GM19351 (cell line): ENCODE results near the gene ISCA2.

Source experiments
- ATAC-seq: cut with Tn5 transposase; IDR thresholded peaks from one replicate; pipeline ENCODE4 v1.9.1; 2021; ENCODE audit warnings: mild to moderate bottlenecking, moderate library complexity; ENCODE audit not compliant: unreplicated experiment

The ISCA2 gene

DNA sequence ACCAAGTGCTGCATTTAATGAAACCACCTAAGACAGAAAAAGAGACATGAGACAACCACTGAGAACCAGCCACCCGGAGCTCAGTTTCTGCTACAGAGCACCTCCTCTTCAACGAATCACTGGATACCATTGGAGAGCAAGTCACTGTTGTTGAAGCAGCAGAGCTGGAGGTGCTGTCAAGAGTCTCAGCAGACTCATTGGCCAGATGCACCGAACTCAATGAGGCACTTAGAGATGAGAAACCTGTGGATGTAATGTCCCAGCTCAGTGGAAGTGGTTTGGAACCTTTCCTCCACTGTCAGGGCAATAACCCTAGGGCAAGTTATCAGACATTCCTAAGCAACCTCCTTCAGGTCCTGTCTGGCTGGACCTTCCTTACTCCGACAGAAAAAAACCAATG is 13.5 kb upstream of the ISCA2 start:
- no peak for ATAC-seq

DNA sequence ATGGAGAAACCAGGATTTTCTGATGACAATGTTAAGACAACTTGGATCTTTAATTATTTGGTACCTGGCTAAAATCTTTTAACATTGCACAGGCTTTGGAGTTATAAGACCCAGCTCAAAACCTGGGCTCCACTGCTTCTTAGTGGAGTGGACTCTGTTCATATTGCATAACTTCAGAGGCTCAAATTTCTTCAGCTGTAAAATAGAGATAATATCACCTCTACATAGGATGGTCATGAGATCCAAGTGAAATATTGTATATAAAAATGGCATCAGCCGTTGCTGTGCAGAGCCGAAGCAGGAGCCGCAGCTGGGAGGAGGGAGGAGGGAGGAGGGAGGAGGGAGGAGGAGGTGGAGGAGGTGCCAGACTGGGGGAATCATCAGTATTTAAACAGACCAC is 11.0 kb upstream of the ISCA2 start:
- ATAC-seq: no peak

DNA sequence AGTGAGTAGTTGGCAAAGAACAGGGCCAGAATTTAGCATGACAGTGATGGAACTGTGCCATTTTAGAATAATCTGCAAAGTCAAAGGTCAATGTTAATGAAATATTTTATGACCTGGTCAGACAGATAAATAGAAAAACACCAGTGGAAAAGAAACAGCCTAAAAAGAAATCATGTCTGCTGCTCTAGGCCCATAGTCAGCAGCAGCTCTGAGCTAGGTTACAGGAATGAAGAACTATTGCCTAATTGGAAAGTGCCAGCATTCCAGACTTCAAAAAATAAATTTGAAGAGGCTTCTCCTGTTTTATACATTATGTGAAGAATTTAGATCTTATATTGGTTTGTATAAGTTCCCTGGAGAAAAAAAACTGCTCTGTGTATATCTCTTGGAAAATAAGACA is 10.2 kb upstream of the ISCA2 start:
- no peak for ATAC-seq

DNA sequence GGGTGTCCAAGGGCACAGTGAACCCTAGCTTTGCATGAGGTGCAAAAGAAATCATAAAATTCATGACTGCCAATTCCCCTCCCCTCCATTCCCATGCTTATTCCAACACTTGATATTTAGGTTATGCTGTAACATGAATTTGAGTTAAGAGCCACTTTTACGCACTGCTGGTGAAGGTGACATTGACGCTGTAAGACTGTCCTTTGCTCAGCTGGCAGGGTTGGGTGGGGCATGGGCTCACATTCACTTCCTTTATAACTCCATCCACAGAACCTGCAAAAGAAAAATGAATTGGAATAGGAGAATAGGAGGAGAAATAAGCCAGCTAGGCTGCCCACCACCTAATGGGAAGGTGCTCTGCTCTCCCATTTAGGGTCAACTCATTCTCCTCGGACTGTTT is 7.4 kb upstream of the ISCA2 start:
- no peak for ATAC-seq

DNA sequence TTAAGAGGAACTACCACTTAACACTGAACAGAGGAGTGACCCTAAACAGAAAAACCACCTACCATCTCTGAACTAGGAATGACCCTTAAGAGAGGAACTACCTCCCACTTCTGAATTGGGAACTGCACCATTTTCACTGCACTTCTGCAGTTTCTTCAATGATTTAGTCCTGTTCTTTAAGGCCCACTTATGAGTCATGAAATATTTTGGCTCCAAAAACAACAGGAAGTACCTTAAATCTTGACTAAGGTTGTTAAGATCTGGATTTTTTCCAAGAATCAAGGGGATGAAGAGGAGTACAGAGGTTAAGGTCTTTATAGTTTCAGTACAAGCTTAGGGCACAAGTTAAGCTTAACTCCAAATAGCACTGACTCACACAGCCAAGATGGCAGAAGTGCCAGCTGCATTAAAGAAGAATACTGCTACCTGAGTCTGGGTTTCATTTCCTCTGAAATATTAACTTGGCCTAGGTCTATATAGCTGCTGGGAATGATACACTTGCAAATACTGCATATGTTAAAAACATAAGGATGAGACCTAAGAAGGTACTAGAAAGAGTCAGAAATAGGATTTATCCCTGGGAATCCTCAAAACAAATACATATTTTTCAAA is 4.7 kb upstream of the ISCA2 start:
- no peak for ATAC-seq

DNA sequence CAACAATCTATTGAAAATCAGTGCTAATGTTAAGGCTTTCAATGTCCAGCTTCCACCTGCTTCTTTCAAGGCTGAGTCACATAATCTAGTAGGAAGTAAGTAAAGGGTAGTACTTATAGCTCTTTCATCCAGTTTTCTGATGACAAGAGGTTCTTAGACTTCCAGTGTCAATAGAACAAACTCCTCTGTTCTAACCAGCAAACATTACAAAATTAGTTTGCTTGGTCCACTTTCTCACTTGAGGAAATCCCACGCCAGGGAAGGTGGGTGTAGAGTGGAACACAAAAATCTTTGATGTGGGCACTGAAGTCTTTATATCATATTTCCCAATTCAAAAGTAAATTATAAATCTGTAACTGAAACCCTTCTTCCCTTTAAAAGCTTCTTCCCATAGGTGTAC is 3.1 kb upstream of the ISCA2 start:
- no peak for ATAC-seq

DNA sequence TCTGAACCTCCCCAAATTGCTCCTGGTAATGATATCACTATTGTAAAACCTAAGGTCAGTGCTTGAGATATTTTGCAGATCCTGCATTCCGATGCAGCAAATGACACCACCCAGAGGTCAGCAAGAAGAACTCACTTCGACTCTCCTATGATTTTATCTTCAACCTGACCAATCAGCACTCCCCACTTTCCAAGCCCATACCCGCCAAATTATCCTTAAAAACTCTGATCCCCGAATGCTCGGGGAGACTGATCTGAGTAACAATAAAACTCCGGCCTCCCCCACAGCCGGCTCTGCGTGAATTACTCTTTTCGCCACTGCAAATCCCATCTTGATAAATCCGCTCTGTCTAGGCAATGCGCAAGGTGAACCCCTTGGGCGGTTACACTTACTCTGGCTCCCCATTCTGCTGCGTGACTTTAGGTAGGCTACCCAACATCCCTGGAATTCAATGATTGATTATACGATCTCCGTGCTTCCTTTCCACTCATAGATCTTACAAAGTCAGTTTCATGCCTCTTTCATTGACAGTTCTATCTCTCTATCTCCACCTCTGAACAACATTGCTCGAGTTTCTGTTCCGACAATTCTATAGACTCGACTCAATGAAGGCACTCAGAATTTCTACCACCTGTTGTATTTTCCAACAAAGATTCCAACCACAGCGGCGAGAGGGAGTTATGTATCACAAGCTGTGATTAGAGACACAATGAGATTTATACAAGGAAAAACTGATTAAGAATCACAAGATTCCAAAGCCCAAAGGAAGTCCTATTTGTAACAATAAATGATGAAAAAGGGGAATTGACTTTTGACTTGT is 1.4 kb upstream of the ISCA2 start:
- no peak for ATAC-seq

DNA sequence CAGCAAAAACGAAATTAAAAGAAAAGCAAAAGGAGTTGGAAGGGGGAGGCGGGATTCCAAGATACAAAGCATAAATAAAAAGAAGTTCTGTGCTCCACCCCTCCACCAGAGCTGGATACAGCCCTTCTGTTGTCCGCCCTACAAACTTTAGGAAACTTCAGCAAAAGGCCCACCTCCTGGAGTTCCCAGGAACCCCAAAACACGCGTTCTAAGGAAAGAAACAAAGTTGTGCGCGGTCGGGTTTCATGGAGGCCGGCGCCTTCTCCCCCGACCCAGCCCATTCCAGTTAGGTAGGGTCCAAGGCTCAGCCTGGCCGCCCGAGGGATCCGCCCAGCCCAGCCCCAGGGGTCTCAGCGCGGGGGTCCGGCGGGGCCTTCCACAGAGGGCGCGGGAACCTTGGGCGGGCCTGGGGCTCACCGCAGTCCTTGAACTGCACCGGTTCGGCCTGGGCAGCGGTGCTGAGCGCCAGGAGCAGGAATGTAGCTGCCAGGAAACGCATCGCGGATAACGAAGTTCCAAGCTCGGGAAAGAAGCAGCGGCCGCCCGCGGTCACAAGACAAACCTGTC is 706 bp upstream of the ISCA2 start, which contains the start of gene NPC2:
NPC2 (minus strand) TSS at position 530 of the 567 bp plus-strand sequence; CDS start at position 499, 31 bp downstream.
- ATAC-seq: peak; percentile 3

DNA sequence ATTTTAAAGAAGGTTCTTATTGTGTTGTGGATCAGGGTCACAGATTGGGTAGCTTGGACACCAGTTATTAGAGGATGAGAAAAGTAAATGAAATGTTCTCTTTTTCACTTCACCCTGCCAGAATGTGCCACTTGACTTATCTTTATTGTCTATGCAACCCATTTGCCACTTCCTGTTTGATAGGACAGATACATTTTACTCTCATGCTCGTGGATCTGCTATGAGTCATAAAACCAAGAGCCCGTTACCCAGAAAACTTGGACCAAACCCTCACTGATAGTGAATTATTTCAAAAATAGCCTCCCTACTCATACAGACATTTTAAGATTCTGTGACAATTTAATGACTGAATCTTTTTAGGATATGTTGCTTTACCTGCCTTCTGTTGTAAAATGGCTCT is 1.8 kb downstream of the ISCA2 start:
- no peak for ATAC-seq

DNA sequence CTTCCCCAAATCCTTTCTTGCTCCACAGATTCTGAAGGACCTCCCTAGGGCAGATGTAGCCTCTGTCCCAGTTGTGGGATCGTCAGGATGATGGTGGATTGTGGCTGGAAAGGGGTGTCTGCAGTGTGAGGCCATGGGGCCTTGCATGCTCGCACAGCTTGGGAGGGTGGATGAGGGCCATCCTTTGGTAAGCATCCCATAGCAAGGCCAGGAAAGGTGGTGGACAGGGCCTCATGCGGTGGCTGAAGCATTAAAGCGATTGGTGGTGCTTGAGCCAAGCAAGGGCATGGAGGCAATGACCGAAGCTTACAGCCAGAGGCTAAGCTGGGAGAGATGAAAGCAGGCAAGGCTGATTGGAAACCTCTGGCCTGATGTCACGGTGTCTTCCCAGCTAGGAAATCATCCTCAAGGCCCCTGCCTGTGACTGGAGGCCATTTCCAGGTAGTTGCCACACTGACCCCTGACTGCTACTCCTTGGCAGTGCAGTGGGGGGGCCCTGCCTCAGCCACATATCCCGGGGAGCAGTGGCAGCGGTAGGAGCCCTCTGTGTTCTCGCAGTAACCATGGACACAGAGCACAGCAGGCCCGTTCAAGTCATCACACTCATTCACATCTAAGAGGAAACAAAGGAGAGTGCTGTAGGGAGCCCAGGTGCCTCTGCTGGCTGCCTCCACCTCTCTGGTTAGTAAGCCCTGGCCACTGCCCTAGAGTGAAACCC is 7.0 kb downstream of the ISCA2 start:
- no peak for ATAC-seq

DNA sequence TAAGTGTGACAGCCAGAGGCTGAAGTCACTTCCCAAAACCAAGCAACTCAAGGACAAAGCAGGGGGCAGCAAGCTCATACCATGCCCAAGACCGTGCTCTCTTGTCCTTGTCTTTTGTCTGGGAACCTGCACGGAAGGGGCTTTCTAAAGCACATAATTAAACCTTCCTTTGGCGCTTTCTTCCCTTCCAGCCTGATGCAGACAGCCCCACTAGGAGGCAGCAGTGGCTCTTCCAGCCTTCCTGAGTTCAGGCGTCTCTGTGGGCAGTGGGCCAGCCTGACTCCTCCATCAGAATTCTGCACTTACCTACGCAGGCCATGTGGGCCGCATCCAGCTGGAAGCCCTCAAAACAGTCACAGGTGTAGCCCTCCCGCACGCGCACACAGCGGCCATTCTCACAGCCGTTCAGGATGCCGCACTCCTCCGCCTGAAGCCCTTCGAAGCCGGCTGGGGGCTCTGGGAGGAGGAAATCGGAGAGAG is 7.6 kb downstream of the ISCA2 start:
- no peak for ATAC-seq

DNA sequence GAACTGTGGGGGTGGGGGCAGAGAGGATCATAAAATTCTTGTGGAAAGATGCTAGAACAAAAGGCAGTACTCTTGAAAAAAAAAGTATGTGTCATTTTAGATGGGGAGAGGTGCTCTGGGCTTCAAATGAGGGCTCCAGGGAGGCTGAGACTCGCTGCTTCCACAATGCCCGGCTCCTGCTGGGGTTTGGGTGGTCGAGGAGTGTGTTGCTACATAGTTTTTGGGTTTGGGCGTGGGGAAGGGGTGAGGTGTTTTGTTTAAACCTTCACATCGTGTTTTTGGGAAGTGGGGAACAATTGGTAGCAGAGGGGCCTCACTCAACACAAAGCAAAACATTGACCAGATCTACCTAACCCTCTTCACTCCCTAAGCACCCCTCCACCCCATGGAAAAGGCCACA is 8.1 kb downstream of the ISCA2 start:
- ATAC-seq: no peak

DNA sequence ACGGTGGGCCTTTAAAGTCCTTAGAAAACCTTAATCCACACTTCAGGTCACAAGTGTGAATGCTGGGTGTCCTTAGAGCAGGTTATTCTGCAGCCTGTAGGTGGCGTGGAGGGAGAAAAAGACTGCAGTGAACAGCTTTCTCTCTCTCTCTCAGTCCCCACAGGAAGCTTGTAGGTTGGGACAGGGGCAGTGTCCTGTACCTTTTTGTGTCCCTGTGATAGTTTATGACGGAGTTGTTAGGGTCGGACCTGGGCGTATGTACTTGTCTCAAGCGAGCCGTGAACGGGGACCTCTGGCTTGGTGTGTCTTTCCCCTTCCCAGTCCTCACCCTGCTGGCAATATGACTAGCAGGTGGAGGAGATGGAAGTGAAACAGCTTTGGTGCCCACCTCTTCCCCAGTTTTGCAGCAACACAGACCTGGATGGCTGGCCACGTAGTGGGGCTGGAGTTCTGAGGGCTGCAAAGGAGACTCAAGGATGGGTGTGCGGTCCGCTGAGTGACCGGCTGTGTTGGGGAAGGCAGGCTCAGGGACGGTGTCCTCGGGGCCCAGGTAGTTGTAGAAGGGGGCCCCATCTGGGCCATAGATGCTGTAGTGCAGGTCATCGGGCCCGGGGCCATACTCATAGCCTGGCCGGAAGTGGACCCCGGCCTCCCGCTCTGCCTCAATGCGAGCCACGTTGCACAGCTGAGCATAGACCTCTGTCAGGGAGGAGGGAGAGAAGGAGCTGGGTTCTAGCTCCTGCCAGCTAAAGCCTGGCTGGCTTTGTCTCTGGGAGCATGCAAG is 8.9 kb downstream of the ISCA2 start:
- no peak for ATAC-seq

DNA sequence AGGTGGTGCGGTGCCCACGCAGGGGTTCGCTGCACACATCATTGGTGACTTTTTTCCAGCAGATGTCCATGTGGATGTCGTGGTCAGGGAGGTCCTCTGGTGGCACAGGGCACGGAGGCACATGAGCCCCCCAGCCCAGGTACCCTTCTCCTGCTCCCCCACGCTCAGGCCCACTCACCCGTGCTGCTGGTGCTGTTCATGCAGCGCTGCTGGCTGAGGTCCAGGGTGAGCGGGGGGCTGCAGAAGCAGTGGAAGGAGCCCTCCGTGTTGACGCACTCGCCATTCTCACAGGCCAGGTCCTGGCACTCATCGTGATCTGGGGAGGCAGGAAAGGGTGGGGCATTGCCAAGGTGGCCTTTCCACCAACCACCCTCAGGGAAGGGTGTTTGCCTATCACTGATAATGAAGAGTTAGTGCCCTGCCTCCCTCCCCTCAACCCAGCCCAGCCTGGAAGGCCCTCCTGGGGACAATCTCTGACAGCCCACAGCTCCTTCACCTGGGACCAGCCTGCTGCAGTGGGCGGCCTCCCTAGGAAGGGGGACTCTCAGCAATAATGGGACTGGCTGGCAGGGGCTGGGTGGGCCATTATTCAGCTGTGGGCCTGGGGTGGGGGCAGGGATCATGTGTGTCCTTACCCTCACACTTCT is 9.8 kb downstream of the ISCA2 start:
- no peak for ATAC-seq

DNA sequence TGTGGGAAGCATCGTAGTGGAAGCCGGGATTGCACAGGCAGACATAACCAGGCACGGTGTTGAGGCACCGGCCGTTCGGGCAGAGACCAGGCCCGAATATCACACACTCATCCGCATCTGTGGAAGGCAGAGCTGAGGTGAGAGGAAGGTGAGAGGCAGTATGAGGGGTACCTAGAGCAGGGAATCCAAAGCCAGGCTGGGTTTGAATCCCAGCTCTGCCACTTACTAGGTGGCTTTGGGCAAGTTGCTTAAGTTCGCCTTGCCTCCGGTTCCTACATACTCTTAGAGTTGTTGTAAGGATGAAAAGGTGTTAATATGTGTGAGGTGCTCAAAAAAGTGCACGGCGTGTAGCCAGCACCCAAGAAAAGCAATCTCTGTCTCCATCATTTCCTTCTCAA is 10.4 kb downstream of the ISCA2 start:
- ATAC-seq: no peak

DNA sequence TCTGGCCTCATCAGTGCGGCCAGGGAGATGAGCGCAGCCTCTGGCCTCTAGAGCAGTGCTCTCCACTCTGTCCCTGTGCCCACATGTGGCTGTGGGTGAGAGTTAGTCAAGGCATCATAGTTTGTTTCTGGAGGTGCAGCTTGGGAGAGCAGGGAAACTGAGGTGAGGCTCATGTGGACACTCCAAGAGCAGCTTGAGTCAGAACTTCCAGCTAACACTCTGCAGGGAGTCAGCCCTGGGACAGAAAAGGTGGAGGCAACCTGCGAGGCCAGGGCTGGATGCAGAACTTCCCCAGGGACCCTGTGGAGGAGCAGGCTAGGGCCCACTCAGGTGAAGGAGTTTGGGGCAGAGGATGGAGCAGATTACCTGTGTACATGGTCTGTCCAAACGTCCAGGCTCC is 10.8 kb downstream of the ISCA2 start:
- no peak for ATAC-seq

DNA sequence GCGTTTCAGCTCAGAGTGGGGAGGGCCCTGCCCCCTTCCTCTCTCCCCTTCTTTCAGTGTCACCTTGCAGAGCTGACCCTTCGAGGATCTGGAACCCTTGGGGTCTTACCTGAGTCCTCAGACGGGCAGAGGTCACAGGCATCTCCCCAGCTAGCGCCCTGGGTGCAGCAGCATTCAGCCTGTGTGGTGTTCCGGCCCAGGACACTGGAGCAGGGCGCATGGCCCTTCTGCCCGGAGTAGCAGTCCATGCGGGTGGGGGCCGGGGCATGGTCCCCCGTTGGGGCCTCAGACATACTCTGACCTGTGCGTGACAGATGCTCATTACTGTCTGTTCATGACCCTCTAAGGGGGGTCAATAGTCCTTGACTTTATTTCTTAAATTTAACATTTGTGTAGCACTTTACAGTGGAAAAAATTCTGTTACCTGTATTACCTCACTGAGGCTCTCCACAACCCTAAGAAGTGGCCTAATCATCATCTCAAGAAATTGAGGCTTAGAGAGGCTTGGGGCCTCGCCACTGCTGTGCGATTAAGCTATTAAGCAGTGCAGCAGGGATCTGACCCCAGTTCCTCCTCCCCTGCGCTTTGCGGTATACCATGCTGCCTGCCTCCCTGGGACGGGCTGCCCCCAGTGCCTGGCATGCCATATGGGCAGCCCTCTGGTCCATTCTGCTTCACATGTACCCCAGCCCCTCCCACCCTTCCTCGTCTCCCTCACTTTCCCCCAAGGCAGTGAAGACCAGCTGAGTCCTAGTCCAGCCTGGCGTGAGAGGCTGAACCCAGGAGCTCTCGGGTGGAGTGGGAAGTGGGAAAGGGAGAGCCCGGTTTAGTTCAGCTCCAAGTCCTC is 11.5 kb downstream of the ISCA2 start:
- ATAC-seq: no peak

DNA sequence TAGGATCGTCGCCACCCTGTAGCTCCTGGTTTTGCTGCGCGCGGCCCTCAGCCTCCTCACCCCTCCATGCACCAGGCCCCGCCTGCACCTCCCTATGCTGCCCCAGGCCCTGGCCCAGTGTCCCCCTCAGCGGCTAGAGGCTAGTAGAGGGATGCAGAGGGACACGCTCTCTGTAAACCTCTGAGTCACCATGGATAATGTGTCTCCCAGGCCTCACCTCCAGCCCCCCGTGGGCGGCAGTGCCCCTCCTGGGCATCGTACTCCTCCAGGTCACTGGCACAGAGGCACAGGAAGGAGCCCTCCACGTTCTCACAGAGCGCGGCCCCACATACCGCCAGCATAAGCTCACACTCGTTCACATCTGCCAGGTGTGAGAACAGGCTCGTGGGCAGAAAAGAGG is 12.3 kb downstream of the ISCA2 start:
- ATAC-seq: no peak

DNA sequence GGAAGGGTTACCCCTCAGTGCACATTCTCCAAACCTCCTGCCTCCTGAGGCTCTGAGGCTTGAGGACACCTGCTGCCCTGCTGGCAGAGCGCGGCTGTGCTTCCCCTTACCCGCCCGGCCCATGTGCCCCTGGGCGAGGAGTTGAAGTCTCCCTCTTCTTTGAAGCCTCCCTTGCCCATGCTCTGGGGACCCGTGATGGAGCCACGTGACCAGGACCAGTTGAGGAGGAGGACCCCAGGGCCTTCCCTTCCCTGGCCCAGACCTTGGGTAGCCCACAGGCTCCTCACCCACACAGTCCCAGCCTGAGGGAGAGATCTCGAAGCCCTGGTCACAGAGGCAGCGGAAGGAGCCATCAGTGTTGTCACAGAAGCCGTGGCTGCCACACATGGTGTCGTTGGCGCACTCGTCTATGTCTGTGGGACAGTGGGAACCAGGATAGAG is 12.9 kb downstream of the ISCA2 start:
- ATAC-seq: no peak
